GM12892 (cell line): ENCODE measurements around the gene UBXN7.

Experiments
- POLR2A ChIP-seq: IDR thresholded peaks from 2 replicates; pipeline ENCODE4 v1.6.1; 2011; ENCODE audit warnings: low read depth, low read length, control low read depth
- POLR2AphosphoS5 ChIP-seq: IDR thresholded peaks from 2 replicates; pipeline ENCODE4 v1.6.1; 2011; ENCODE audit warnings: low read depth, low read length, control low read depth

GRCh38 chr3:196351541-196351940 lies 80.7 kb downstream of the UBXN7 start:
- no peak for TF ChIP-seq POLR2A
- no peak for TF ChIP-seq POLR2AphosphoS5
